K562 (cell line): ENCODE results near the gene NGRN. TPM values are rescaled to one million over a fixed set of nuclear protein-coding genes. Genes with fewer than 3 reads are reported as not detected.

Experiments
- CTCF ChIP-seq, 3 experiments: IDR thresholded peaks in 2 of 3; conservative IDR thresholded peaks in 1 of 3; 2 replicates each; pipeline ENCODE4 v1.5.1; 2011 to 2012; ENCODE audit warnings: low read length in 3 of 3, mild to moderate bottlenecking in 3 of 3, control low read depth in 2 of 3, improper control_type of control experiment in 1 of 3, inconsistent platforms in 1 of 3, low read depth in 1 of 3, mixed read lengths in 1 of 3, moderate library complexity in 1 of 3; ENCODE audit not compliant: insufficient read depth in 2 of 3
- CTCFL ChIP-seq: IDR thresholded peaks from 2 replicates; pipeline ENCODE4 v1.6.1; 2011; ENCODE audit warnings: borderline replicate concordance, low read depth, mild to moderate bottlenecking, moderate library complexity, low read length; ENCODE audit not compliant: insufficient read depth, poor library complexity, severe bottlenecking
- KLF16 ChIP-seq: IDR thresholded peaks from 2 replicates; pipeline ENCODE4 v1.6.1; 2016; ENCODE audit warnings: antibody characterized with exemption
- MAZ ChIP-seq, 2 experiments: fragments of 450-650 bp in 1 of 2; sonication (generic) in 1 of 2; formaldehyde crosslinking; IDR thresholded peaks in 1 of 2; conservative IDR thresholded peaks in 1 of 2; 2 replicates each; pipeline versions ENCODE4 v1.4.0 to v1.5.0; 2020; ENCODE audit warnings: mild to moderate bottlenecking in 1 of 2, missing genetic modification reagents in 1 of 2
- SP1 ChIP-seq: sonication (generic); formaldehyde crosslinking; IDR thresholded peaks from 2 replicates; pipeline ENCODE4 v1.8.1; 2022; ENCODE audit warnings: mild to moderate bottlenecking, missing genetic modification reagents
- TFAP4 ChIP-seq: sonication (generic); formaldehyde crosslinking; IDR thresholded peaks from 2 replicates; pipeline ENCODE4 v1.8.0; 2022; ENCODE audit warnings: missing genetic modification reagents, mild to moderate bottlenecking, moderate library complexity, borderline replicate concordance
- YY1 ChIP-seq, 3 experiments: IDR thresholded peaks; 2 replicates each; pipeline ENCODE4 v1.6.1; 2011; ENCODE audit warnings: low read length in 2 of 3, mild to moderate bottlenecking in 2 of 3, moderate library complexity in 2 of 3, borderline replicate concordance in 1 of 3, control low read depth in 1 of 3, low read depth in 1 of 3; ENCODE audit not compliant: insufficient read depth in 3 of 3, insufficient replicate concordance in 2 of 3, control insufficient read depth in 1 of 3, insufficient read length in 1 of 3; ENCODE audit errors: extremely low read depth in 1 of 3
- polyA plus RNA-seq, 8 experiments: library from polyadenylated mRNA; depleted of rRNA in 4 of 8; stranded (reverse) in 5 of 8; unstranded in 3 of 8; fragments of >200 nt; fragmentation: Nextera tagmentation in 2 of 8; fragmentation: Illumina TruSeq in 1 of 8; extraction: Ambion mirVana in 2 of 8; extraction: Trizol in 1 of 8; gene quantifications; 2 replicates each; pipeline versions ENCODE4 v1.2.1 to v1.2.3, GENCODE V29; 2011 to 2014; ENCODE audit warnings: inconsistent platforms in 1 of 8, missing spikeins in 1 of 8
- total RNA-seq, 7 experiments: library from RNA; depleted of rRNA in 6 of 7; stranded (reverse); fragments of >200 nt in 6 of 7; fragmentation: Illumina TruSeq in 2 of 7; extraction: Trizol in 2 of 7; gene quantifications; 2 replicates each; pipeline versions ENCODE4 v1.2.1 to v1.2.3, GENCODE V29; 2011 to 2021; ENCODE audit warnings: low replicate concordance in 1 of 7

The NGRN gene
- total and polyA plus RNA-seq, 9 of the 15 experiments (the other 6 are each of a cell fraction or from before 2014, with no cell fraction given): 14.0 to 73.4 (median 60.0) TPM

GRCh38 chr15:90293040-90293810 lies 27.8 kb downstream of the NGRN start (continued):
- TF ChIP-seq TFAP4 (peak; percentile 88), SP1 (CRISPR knock-in tag) (peak; percentile 40; the same call in 1 of the 2 replicates), KLF16 (peak; percentile 49; the same call in 1 of the 2 replicates), MAZ (CRISPR knock-in tag; conservative IDR thresholded peaks at IDR 0.05 in 1 of 2, IDR thresholded peaks at IDR 0.05 in 1 of 2) (peak in 1 of 2 experiments; percentile 24; a peak in 1 of 4 replicates), CTCFL (peak; percentile 4), CTCF (IDR thresholded peaks at IDR 0.05 in 2 of 3, conservative IDR thresholded peaks at IDR 0.05 in 1 of 3; ENCODE audit: insufficient read depth in 2 of 3, low read depth in 1 of 3, low read length in 3 of 3) (peak; percentile 77 to 90 (median 83)), YY1 (IDR thresholded peaks at IDR 0.05; ENCODE audit: borderline replicate concordance in 1 of 3, control insufficient read depth in 1 of 3, extremely low read depth in 1 of 3, insufficient read depth in 3 of 3, insufficient read length in 1 of 3, insufficient replicate concordance in 2 of 3, low read depth in 1 of 3, low read length in 2 of 3) (peak in 1 of 3 experiments; percentile 12)
